ENCODE data around the gene PDRG1. TPM values are rescaled to one million over a fixed set of nuclear protein-coding genes. Genes with fewer than 3 reads are reported as not detected.

The PDRG1 gene
- 5.6 TPM for total RNA-seq

GRCh38 chr20:31951530-31952453 is at the start of gene PDRG1:
TSS of gene PDRG1 (minus strand) at chr20:31952046. CDS start at chr20:31951961, 85 bp downstream.

GRCh38 chr20:31967830-31968249 is 16.0 kb upstream of the PDRG1 start, which contains the start of gene XKR7:
TSS of gene XKR7 (plus strand) at chr20:31968151. CDS start at chr20:31968176, 25 bp downstream.

Small RNA genes within 50 kb of the gene (small RNA-seq; reads per million reads assigned to genes)
- not detected for gene RNU1-94P (ENCODE audit: low replicate concordance)

Other genes starting within 250 kb of the PDRG1 start
- gene BCL2L1, start 229.2 kb downstream of the PDRG1 start, total RNA-seq = 50.7 TPM
- gene TPX2, start 212.8 kb downstream of the PDRG1 start, total RNA-seq = 11.0 TPM
- gene MYLK2, start 132.7 kb downstream of the PDRG1 start, total RNA-seq = 0.94 TPM
- gene FOXS1, start 106.4 kb downstream of the PDRG1 start, total RNA-seq = not detected
- gene DUSP15, start 81.5 kb downstream of the PDRG1 start, total RNA-seq = 6.6 TPM
- 4.4 TPM for gene TTLL9, start 81.4 kb downstream of the PDRG1 start, total RNA-seq
- gene XKR7, start 16.1 kb upstream of the PDRG1 start, total RNA-seq = 18.2 TPM
- 2.8 TPM for gene CCM2L, start 58.4 kb upstream of the PDRG1 start, total RNA-seq
- 2.2 TPM for gene HCK, start 100.2 kb upstream of the PDRG1 start, total RNA-seq
- 25.0 TPM for gene TM9SF4, start 157.7 kb upstream of the PDRG1 start, total RNA-seq

Data from parietal lobe (tissue), 2 donors.